22Rv1 (cell line): ENCODE measurements around the gene GRIK1.

Experiments used
- H3K27ac ChIP-seq: fragments of 450-650 bp; 2 replicates; pipeline ENCODE4 v1.5.1; 2017
- CTCF ChIP-seq: fragments of 450-650 bp; IDR thresholded peaks from 2 replicates; pipeline ENCODE4 v1.5.1; 2017; ENCODE audit warnings: mild to moderate bottlenecking
- ZFX ChIP-seq: fragments of 450-650 bp; IDR thresholded peaks from 2 replicates; pipeline ENCODE4 v1.6.1; 2017; ENCODE audit warnings: antibody characterized with exemption, borderline replicate concordance

GRIK1 gene

DNA sequence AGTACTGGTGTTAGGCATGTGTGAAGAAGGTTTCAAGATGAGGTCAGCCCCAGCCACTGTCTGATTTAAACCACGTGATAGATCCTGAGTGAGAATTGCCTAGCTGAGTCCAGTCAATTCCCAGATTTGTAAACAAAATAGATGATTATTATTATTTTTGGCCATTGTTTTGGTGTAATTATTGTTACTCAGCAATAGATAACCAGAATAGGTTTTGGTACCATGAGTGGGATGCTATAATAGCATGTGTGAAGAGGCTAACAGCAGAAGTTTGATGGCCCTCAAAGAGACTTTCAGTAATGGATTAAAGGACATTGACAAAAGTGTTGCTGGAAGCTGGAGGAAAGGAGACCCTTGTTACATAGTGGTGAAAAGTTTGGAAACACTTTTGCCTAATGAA is 426.3 kb downstream of the GRIK1 start:
- TF ChIP-seq ZFX = no peak
- TF ChIP-seq CTCF = no peak
- no peak overlapping the region for H3K27ac ChIP-seq

DNA sequence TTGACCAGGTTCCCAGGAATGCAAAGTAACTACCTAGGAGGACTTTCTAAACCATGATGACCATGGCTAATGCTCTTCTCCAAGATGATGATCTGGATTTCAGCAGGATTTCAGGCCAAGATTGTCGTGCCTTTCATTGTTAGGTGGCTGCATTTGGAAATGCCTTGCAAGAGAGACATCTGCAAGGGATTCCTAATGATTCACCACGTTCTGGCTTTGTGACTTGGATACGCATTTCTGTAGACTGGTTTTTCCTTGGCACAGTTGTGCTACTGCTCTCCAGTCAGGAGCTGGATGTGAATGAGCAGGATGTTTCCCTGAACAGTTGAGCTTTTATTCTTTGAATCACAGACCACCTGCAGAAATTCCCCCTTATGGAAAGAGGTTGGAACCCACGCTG is 428.7 kb downstream of the GRIK1 start:
- TF ChIP-seq ZFX (no peak), CTCF (no peak)
- H3K27ac ChIP-seq = no peak overlapping the region

GRCh38 chr21:29509121-29509520 is 430.7 kb downstream of the GRIK1 start:
- TF ChIP-seq ZFX (no peak), CTCF (no peak)
- no peak overlapping the region for H3K27ac ChIP-seq

GRCh38 chr21:29508301-29508700 is 431.5 kb downstream of the GRIK1 start:
- TF ChIP-seq CTCF = no peak
- TF ChIP-seq ZFX = no peak
- no peak overlapping the region for H3K27ac ChIP-seq

- TF ChIP-seq ZFX (no peak), CTCF (no peak)
- H3K27ac ChIP-seq = no peak overlapping the region
Observed at GRCh38 chr21:29506947-29507346, 432.8 kb downstream of the GRIK1 start.

GRCh38 chr21:29506214-29506613 is 433.6 kb downstream of the GRIK1 start:
- TF ChIP-seq CTCF (no peak), ZFX (no peak)
- H3K27ac ChIP-seq = no peak overlapping the region

- no peak overlapping the region for H3K27ac ChIP-seq
- TF ChIP-seq CTCF = no peak
- TF ChIP-seq ZFX = no peak
Observed at GRCh38 chr21:29504751-29505321, 435.0 kb downstream of the GRIK1 start.
